ENCODE data around the gene SAMD13.

GRCh38 chr1:84365225-84366221 is 64.0 kb downstream of the SAMD13 start:
- TF ChIP-seq, protein P1, sequence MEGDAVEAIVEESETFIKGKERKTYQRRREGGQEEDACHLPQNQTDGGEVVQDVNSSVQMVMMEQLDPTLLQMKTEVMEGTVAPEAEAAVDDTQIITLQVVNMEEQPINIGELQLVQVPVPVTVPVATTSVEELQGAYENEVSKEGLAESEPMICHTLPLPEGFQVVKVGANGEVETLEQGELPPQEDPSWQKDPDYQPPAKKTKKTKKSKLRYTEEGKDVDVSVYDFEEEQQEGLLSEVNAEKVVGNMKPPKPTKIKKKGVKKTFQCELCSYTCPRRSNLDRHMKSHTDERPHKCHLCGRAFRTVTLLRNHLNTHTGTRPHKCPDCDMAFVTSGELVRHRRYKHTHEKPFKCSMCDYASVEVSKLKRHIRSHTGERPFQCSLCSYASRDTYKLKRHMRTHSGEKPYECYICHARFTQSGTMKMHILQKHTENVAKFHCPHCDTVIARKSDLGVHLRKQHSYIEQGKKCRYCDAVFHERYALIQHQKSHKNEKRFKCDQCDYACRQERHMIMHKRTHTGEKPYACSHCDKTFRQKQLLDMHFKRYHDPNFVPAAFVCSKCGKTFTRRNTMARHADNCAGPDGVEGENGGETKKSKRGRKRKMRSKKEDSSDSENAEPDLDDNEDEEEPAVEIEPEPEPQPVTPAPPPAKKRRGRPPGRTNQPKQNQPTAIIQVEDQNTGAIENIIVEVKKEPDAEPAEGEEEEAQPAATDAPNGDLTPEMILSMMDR (IDR thresholded peaks at IDR 0.05; ENCODE audit: insufficient read depth, low read length, poor library complexity, severe bottlenecking) = no peak
- TF ChIP-seq EZH2phosphoT487 (conservative IDR thresholded peaks at IDR 0.05; ENCODE audit: low read length) = no peak

Measured in SU-DHL-6 (cell line).